ENCODE results near the gene FAM240B. TPM values are rescaled to one million over a fixed set of nuclear protein-coding genes. Genes with fewer than 3 reads are reported as not detected.

The FAM240B gene
- total and polyA plus RNA-seq, 4 donors = not detected

GRCh38 chr9:38651400-38652042 lies 68.4 kb downstream of the FAM240B start:
- WGBS = 81% methylated on average over 8 of the region's 8 CpGs

GRCh38 chr9:38650564-38650963 lies 69.4 kb downstream of the FAM240B start:
- Histone ChIP-seq H3K4me3 (ENCODE audit: low read depth in 1 of 3, low read length in 3 of 3) (no peak overlapping the region), H3K9me3 (ENCODE audit: control insufficient read depth in 4 of 4, low read length in 3 of 4) (no peaks in the 10 kb centered on the region), H3K27ac (ENCODE audit: low read depth in 1 of 2, low read length in 2 of 2) (no peak overlapping the region), H3K4me1 (ENCODE audit: control insufficient read depth in 4 of 4, insufficient read depth in 4 of 4, low read length in 3 of 4) (no peaks in the 10 kb centered on the region), H3K36me3 (ENCODE audit: control insufficient read depth in 4 of 4, insufficient read depth in 3 of 4, low read depth in 1 of 4, low read length in 3 of 4) (no peaks in the 10 kb centered on the region), H3K27me3 (ENCODE audit: control insufficient read depth in 4 of 4, insufficient read depth in 4 of 4, low read length in 3 of 4) (peaks cover 0 to 3% (median under 1%) of the 10 kb centered on the region in 4 donors), H3K9ac (ENCODE audit: low read depth in 1 of 2, low read length in 2 of 2) (no peak overlapping the region)
- no peak for DNase-seq (ENCODE audit: low spot score)
- WGBS = 87% methylated on average over 8 of the region's 8 CpGs
- TF ChIP-seq, protein P1, sequence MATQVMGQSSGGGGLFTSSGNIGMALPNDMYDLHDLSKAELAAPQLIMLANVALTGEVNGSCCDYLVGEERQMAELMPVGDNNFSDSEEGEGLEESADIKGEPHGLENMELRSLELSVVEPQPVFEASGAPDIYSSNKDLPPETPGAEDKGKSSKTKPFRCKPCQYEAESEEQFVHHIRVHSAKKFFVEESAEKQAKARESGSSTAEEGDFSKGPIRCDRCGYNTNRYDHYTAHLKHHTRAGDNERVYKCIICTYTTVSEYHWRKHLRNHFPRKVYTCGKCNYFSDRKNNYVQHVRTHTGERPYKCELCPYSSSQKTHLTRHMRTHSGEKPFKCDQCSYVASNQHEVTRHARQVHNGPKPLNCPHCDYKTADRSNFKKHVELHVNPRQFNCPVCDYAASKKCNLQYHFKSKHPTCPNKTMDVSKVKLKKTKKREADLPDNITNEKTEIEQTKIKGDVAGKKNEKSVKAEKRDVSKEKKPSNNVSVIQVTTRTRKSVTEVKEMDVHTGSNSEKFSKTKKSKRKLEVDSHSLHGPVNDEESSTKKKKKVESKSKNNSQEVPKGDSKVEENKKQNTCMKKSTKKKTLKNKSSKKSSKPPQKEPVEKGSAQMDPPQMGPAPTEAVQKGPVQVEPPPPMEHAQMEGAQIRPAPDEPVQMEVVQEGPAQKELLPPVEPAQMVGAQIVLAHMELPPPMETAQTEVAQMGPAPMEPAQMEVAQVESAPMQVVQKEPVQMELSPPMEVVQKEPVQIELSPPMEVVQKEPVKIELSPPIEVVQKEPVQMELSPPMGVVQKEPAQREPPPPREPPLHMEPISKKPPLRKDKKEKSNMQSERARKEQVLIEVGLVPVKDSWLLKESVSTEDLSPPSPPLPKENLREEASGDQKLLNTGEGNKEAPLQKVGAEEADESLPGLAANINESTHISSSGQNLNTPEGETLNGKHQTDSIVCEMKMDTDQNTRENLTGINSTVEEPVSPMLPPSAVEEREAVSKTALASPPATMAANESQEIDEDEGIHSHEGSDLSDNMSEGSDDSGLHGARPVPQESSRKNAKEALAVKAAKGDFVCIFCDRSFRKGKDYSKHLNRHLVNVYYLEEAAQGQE (IDR thresholded peaks at IDR 0.05) = no peak
- TF ChIP-seq TAF1 (conservative IDR thresholded peaks at IDR 0.05) (no peak), EGR1 (IDR thresholded peaks at IDR 0.05; ENCODE audit: low read depth in 2 of 2) (no peak), MAX (IDR thresholded peaks at IDR 0.05) (no peak), SP1 (IDR thresholded peaks at IDR 0.05) (no peak), HNF4A (conservative IDR thresholded peaks at IDR 0.05) (no peak)
- TF ChIP-seq, protein P2, sequence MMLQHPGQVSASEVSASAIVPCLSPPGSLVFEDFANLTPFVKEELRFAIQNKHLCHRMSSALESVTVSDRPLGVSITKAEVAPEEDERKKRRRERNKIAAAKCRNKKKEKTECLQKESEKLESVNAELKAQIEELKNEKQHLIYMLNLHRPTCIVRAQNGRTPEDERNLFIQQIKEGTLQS (IDR thresholded peaks at IDR 0.05) = no peak

More at GRCh38 chr9:38651400-38652042, 68.4 kb downstream of the FAM240B start:
- no peak overlapping the region for H3K27ac ChIP-seq (ENCODE audit: low read depth in 1 of 2, low read length in 2 of 2)
- TF ChIP-seq RAD21 (IDR thresholded peaks at IDR 0.05) (no peak), GABPA (IDR thresholded peaks at IDR 0.05 in 1 of 2, conservative IDR thresholded peaks at IDR 0.05 in 1 of 2) (no peak), EGR1 (IDR thresholded peaks at IDR 0.05; ENCODE audit: low read depth in 2 of 2) (no peak), FOXA2 (IDR thresholded peaks at IDR 0.05) (no peak), SP1 (IDR thresholded peaks at IDR 0.05) (no peak), MAX (IDR thresholded peaks at IDR 0.05) (no peak), TAF1 (conservative IDR thresholded peaks at IDR 0.05) (no peak), NR2F2 (IDR thresholded peaks at IDR 0.05) (no peak), YY1 (IDR thresholded peaks at IDR 0.05) (no peak), RXRA (IDR thresholded peaks at IDR 0.05) (no peak)
- TF ChIP-seq, protein P1 (IDR thresholded peaks at IDR 0.05) = no peak
- TF ChIP-seq, protein P3, sequence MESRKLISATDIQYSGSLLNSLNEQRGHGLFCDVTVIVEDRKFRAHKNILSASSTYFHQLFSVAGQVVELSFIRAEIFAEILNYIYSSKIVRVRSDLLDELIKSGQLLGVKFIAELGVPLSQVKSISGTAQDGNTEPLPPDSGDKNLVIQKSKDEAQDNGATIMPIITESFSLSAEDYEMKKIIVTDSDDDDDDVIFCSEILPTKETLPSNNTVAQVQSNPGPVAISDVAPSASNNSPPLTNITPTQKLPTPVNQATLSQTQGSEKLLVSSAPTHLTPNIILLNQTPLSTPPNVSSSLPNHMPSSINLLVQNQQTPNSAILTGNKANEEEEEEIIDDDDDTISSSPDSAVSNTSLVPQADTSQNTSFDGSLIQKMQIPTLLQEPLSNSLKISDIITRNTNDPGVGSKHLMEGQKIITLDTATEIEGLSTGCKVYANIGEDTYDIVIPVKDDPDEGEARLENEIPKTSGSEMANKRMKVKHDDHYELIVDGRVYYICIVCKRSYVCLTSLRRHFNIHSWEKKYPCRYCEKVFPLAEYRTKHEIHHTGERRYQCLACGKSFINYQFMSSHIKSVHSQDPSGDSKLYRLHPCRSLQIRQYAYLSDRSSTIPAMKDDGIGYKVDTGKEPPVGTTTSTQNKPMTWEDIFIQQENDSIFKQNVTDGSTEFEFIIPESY (IDR thresholded peaks at IDR 0.05) = no peak
- no peaks in the 10 kb centered on the region for H3K36me3 ChIP-seq (ENCODE audit: control insufficient read depth in 4 of 4, insufficient read depth in 3 of 4, low read depth in 1 of 4, low read length in 3 of 4)
- no peaks in the 10 kb centered on the region for H3K4me1 ChIP-seq (ENCODE audit: control insufficient read depth in 4 of 4, insufficient read depth in 4 of 4, low read length in 3 of 4)
- peaks cover 0 to 3% (median under 1%) of the 10 kb centered on the region in 4 donors for H3K27me3 ChIP-seq (ENCODE audit: control insufficient read depth in 4 of 4, insufficient read depth in 4 of 4, low read length in 3 of 4)
- H3K9me3 ChIP-seq (ENCODE audit: control insufficient read depth in 4 of 4, low read length in 3 of 4) = no peaks in the 10 kb centered on the region
- no peak overlapping the region for H3K4me3 ChIP-seq (ENCODE audit: low read depth in 1 of 3, low read length in 3 of 3)
- no peak for DNase-seq (ENCODE audit: low spot score)
- no peak overlapping the region for H3K9ac ChIP-seq (ENCODE audit: low read depth in 1 of 2, low read length in 2 of 2)

Measured in liver (tissue), 9 donors.